ENCODE measurements around the gene SELPLG. TPM values are rescaled to one million over a fixed set of nuclear protein-coding genes. Genes with fewer than 3 reads are reported as not detected.
"Not testable (repeated sequence)": the region's sequence is repeated elsewhere in the genome, so short reads cannot be mapped to it uniquely, and the experiment has no call there.

Gene SELPLG
- total RNA-seq, 2 donors from 2014 or later, result 4.5 to 12.5 TPM

DNA sequence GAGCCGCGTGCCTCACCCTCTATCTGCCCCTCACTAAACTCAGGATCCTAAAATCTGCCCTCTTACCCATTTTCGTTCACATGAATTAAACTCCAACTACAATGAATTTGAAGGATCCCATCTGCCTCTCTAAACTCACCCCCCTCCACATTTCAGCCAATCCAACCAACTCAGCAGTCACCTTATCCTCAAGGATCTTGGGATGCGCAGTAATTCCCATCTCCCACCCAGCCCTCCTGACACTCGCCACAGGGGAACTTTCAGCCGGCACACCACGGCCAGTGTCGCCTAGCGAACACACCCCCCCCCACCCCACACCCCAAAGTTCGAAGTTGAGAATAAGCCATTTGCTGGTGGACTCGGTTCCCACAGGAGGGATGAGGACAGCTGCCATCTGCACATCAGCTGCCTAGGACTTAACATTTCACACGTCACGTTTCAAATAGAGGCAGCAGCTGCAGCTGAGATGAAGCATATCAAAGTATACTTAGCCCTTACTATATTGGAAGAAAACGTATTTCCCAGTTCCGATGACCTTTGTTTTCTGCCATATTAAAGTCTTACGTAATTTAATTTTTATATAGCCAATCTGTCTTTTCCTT is 8.7 kb upstream of the SELPLG start:
- DNase-seq, result no peak
- intact Hi-C loops (cut with DNase I), result no loop called here
- ATAC-seq, result no peak

DNA sequence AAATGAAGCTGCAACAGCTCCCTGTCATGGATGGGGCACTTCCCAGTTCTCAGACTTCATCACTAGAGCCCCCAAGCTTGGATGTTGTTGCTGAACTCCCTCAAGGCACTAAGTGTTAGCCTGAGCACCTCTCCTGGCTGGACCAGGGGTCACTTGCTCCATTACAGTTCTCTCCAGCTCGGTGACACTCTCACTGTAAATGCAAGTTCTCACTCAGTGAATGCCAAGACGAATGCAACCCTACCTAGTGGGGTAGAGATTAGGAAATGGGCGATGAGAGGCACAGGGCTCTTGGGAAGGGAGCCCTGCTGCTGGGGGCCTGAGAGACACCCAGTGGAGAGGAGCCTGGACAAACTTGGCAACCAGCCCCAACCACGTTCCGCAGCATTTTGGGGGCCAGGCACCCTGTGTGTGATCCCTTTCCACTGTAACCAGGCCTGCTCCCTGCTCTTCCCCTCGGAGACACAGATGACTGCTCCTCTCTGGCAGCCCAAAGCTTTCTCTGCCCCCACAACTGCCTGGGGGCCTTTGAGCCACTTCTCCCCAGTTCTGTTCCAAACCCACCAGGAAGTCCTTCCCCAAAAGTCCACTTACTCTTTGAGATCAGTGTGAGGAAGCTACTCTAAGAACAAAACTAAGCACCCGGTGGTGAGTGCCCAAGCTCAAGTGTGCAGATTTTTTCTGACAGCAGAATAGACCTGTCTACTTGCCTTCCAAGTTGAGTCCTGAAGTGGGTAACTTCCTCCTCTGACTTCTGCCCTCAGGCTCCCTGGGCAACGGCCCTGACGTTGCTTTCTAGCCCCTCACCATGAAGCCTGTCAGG is 8.0 kb upstream of the SELPLG start:
- intact Hi-C loops (cut with DNase I), result no loop called here
- peak in 1 of 2 donors; percentile 14 for ATAC-seq
- DNase-seq, result no peak

DNA sequence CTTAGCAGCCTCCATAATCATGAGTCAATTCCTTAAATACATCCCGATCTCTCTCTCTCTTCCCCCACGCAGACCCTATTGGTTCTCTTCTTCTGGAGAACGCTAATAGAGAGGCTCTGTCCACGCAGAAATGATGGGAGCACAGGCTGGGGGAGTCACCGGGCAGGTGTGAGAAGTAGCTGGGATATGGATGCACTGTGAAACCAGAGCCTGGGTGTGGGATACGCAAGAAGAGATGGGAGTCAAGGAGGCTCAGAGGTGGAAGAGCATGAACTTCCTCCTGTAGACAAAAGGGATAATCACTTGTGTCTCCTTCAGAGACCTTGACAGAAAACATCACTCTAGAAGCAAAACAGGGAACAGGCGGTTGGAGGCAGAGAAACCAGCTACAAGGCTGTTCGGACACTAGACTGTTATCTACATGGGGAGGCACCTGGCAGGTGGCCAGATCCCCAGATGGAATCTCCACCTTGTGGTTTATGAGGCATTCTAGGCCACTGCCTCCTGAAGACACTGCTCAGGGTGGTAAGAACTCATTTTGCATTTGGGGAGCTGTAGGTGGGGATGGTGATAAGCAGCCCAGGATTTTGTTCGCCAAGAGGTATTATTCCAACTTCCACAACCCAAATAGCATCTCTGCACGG is 7.2 kb upstream of the SELPLG start:
- DNase-seq (peak; percentile 51), ATAC-seq (peak in 1 of 2 donors; percentile 7)
- intact Hi-C loops (cut with DNase I), result no loop called here

DNA sequence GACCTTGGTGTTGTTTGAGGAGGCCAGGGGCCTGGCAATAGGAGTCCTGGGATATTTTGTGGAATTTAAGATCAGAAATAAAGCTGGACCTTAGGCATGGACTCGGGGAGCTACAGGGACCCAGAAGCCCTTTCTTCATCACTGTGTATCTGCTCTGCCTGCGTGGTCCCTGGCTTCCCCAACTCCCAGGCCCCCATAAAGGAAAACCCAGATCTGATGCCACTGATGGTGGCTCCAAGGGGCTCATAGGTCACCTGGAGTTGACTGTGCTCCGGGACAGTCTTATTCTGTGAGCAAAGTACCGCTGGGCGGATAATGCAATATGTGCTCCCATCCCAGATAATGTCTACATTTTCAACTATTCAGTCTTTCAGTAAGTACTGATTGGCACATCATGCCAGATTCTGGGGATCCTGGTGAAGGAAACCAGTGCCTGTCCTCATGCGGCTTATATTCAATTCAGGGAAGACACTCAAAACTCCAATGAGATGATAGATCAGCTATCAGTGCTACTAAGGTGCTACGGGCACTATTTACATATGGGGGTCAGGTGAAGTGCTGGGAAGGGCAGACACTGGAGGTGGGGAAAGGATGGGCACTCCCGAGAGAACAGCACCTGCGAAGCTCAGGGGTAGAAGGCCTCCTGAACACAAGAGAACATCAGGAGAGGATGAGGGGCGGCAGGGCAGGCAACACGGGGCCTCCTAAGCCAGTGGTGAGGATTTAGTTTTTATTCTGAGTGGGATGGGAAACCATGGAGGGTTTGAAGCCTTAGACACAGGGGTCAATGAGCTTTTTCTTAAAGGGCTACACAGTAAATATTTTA is 5.5 kb upstream of the SELPLG start:
- ATAC-seq (no peak), DNase-seq (no peak)
- intact Hi-C loops (cut with DNase I), result no loop called here

DNA sequence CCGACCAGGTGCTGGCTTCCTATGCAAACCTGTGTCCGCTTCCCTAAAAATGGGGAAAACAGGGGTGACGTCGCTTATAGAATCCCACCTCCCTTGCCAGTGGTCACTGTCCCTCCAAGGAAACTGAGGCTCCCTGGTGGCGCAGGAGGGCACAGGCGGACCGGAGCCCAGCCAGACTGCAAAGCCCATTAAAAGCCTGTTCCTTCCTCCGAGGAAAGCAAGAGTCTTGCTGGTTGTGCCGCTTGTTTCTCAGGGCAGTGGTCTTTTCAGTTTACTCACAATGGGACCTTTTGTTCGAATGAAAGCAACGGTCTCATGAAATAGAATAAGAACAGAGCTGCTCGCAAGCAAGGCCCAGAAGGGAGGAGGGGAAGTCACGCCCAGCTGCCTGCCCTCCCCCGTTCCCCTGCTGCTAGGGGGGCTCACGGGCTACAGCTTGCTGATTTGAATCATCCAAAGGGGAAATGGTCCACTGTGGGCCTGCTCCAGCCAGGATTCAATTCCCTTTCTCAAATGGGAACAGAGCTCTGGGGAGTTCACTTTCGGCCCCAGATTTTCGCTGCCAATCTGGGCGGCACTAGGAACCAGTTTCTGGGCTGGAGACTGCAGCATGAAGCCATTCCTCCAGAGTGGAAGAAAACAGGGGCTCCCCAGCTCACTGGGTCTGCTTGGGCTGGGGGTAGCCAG is 4.6 kb upstream of the SELPLG start:
- DNase-seq, result no peak
- ATAC-seq, result peak; percentile 34
- intact Hi-C loops (cut with DNase I), result no loop called here

DNA sequence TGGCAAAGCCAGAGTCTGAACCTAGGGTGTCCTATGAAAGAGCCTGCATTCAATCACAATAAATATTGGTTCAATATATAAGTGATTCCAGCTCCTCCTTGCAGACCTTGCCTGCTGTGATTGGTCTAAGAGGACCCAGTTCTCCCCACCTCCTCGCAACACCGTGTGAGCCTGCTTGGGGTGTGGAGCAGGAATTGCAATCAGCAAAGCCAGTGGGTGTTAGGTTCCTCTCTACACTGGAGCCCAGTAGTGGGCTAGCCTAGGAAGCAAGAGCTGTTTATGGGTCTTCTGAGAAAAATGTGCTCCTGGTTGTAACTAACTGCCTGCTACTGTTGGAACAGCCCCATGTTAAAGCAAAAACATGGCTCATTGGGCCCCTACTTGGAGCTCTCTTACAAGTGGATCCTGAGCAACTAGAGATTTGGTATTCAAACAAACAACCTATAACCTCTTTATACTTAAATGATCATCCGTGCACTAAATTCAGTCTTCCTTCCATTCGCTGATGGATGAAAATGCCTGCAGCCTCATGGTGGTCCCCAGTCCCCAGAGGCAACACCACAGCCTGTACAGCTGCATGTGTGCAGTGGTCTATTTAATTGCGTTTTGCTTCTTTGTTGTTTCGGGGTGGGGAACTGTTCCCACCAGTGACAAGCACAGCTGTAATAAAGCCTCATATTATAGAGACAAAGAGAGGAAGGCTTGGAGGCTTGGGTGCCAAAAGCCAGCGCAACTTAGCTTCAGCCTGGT is 3.7 kb upstream of the SELPLG start:
- ATAC-seq (no peak), DNase-seq (no peak)
- intact Hi-C loops (cut with DNase I), result no loop called here

DNA sequence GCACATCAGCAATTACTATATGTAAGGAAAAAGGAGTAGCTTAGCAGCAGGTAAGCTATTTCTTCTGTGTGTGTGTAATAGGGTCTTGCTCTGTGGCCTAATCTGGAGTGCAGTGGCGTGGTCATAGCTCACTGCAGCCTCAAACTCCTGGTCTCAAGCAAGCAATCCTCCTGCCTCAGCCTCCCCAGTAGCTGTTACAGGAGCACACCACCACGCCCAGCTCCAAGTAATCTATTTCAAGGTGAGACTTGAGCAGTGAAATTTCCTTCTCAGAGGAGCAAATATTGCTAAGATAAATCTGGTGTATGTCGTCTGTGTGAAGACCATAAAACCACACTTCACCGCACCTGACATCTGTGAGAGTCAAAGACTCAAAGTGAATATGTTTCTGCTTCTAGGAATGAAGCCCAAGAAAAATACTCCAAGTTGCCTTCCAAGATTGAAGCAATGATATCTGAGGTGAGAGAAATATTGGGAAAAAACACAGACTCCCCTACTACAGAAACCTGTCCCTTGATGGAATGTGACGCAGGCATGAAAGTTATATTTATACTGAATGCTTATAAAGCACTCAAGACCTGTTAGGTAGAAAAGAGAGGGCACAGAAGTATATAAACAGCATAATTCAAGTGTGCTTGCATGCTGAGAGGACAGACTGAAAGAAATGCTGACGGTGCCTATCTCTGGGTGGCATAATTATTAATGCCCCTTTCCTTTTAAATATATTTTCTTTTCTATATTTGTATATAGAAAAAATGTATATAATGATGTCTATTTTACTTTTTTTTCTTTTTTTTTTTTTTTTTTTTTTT is 2.5 kb upstream of the SELPLG start:
- intact Hi-C loops (cut with DNase I), result no loop called here
- no peak for DNase-seq
- ATAC-seq, result no peak

DNA sequence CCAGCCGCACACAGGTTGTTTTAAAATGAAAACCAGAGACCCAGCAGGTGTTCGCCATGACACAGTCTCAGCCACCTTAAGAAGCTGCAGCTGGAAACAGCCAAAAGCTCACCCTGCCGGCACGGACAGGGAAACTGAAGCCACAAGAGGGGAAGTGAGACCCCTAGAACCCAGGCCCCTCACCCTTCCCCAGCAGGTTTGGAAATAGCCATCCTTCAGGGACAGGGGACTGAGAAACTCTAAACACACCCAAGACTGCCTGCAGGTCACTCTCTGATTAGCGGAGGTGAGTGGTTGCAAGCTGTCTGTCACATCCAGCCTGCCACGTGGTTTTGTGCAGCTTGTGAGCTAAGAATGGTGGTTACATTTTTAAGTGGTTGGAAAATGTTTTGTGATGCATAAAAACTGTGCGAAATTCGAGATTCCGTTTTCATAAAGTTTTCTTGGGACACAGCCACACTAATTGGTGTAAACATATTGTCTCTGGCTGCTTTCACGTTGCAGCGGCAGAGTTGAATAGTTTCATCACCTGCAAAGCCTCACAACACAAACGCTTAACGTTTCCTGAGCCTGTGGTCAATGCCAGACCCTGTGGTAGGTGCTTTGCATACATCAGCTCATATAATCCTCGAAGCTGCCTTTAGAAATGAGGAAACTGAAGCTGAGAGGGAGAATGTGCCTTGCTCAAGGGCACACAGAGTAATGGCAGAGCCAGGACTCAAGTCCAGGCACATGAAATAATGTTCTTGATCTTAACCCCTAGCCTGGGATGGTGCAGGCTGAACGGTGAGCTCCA is 1.7 kb upstream of the SELPLG start:
- ATAC-seq (no peak), DNase-seq (no peak)

DNA sequence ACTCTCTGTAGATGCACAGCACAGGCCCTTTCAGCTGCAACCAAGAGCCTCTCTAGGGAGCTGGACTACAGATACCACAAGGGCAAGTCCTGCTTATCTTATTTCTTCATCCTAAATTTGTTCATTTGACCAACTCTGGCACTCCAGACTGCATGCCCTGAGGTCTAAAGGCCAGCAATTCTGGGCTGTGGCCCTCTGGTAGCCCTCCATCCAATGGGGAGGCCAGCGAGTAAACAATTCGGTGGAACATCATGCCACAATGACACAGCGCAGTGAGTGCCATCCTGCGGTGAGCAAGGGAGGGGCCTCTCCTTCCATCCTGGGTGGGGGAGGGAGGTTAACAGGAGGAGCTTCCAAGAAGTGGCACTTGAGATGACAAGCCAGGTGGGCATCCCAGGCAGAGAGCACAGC is 652 bp upstream of the SELPLG start:
- intact Hi-C loops (cut with DNase I), result no loop called here
- DNase-seq (no peak), ATAC-seq (no peak)

More for the DNA sequence above, 1.7 kb upstream of the SELPLG start:
- intact Hi-C loops (cut with DNase I), result no loop called here

DNA sequence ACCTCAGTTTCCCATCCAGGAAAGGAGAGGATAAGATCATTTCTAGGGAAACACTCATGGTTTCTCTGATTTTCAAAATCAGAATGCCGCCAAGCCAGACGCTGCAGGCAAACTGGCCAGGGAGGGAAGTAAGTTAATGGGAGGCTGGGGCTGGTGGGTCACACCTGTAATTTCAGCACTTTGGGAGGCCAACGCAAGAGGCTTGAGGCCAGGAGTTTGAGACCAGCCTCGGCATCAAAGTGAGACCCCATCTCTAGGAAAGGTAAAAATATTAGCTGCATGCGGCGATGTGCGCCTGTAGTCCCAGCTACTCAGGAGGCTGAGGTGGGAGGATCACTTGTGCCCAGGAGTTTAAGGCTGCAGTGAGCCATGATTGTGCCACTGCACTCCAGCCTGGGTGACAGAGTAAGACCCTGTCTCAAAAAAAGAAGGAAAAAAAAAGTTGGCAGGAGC is 587 bp downstream of the SELPLG start:
- no peak for ATAC-seq
- intact Hi-C loops (cut with DNase I), result no loop called here
- DNase-seq, result no peak

DNA sequence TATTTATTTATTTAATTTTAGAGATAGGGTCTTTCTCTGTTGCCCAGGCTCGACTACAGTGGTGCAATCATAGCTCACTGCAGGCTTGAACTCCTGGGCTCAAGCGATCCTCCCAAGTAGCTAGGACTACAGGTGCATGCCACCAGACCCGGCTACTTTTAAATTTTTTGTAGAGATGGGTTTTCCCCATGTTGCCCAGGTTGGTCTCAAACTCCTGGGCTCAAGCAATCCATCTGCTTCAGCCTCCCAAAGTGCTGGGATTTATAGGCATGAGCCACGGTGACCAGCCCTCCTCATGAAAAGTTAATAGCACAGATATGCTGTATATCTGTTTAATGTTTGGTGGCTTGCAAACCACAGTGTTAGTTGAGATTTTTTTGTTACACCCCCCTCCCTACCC is 2.4 kb downstream of the SELPLG start:
- DNase-seq; intact Hi-C loops (cut with DNase I); ATAC-seq: not testable (repeated sequence)

DNA sequence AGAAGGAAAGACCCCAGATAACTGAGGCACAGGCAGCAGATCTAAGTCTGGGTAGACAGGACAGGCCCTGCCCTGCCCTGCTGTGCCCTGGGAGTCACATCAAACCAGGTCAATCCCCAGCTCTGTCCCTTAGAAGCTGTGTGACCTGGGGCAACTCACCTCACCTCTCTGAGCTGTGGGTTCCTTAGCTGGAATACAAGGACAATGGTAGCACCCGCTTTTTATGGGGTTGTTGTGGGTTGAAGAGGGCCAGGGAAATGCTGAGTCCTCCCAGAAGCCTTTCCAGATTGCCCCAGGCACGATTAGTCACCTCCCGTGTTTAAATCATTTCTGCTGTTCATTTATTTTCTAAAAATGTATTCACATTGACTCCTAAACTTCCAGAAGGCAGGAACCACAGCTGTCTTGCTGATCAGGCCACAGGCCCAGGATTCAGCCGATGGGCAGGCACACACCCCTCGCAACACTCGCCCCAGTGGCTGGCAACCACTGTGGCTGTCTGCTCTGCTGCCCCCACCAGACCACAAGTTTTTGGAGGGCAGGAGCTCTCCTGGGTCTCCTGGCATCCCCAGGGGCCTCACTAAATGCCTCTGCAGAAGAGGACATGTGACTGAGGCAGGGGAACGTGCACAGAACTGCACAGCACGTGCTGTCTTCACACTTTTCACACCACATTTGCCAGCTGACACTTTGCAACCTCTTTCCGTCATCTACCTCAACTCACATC is 3.0 kb downstream of the SELPLG start:
- ATAC-seq (no peak), DNase-seq (peak; percentile 20)
- intact Hi-C loops (cut with DNase I), result no loop called here

DNA sequence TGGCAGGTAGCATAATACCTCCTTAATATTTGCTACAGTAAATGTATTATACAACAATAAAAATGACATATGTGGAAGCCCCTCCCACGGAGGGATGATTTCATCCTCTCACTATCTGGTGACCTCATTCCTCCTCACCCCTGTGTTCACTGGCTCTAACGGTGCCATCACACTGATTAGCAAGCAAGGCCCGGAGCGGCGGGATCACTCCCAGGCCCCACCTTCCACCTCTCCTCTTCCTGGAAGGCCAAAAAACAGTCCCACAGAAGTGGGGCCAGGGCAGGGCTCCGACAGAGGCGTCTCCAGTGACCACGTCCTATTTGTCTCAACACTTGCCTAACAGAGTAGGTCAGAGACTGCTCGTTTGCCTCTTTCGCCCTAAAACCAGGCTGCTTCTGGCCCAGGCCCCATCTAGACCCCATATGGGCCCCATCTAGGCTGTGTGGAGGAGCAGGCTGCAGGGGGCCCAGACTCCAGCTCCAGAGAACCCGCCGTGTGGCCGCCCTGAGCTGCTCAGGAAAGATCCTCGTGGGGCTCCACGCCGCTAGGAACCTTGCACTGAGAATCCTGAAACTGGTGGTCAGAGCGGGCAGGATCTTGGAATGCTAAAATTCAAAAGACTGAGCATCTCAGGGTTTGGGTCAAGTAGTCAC is 3.7 kb downstream of the SELPLG start:
- DNase-seq, result peak; percentile 61

DNA sequence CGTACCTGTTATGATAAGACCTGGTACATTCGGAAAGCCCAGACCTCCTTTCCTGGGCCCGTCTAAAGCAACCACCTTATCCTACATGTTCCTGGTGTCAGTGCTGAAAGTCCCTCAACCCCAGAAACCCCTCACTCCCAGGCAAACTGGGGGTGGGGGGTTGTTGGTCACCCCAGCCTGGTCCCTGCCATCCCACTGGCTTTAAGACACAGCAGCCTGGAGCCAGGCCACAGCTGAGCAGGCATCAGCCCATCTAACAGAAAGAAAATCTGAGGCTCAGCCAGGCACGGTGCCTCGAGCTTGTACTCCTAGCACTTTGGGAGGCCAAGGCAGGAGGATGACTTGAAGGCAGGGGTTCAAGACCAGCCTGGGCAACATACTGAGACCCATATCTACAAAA is 4.5 kb downstream of the SELPLG start:
- DNase-seq (peak; percentile 16), ATAC-seq (no peak)
- intact Hi-C loops (cut with DNase I), result no loop called here

More for the DNA sequence above, 3.7 kb downstream of the SELPLG start:
- peak; percentile 39 to 80 for ATAC-seq
- intact Hi-C loops (cut with DNase I), result no loop called here

DNA sequence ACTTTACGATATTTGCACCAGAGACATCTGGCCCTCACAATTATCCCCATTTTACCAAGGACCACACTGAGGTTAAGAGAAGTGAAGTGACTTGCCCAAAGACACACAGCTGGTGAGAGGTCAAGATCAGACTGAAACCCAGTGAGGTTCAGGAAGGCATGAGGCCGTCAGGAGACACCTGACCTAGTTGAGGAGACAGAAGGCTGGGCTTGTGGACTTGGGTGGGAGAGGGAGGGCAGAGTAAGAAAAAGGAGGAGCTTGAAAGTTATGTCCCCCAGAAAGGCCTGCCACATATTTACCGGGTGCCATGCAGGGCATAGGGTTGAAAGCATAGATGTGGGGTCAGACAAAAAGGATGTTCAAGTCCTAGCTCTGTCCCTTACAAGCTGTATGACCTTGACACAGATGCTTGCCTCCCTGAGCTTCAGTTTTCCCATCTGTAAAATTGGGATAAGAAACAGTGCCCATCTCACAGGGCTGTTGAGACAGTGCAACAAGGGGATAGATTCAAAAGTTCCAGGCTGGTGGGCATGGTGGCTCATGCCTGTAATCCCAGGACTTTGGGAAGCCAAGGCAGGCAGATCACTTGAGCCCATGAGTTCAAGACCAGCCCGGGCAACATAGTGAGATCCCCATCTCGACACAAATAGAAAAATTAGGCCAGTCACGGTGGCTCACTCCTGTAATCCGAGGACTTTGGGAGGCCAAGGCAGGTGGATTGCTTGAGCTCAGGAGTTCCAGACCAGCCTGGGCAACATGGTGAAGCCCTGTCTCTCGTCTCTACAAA is 6.4 kb downstream of the SELPLG start:
- ATAC-seq, result no peak
- peak; percentile 7 for DNase-seq
- intact Hi-C loops (cut with DNase I), result no loop called here

Measured in left cardiac atrium (tissue), 4 donors.